Measurements from ENCODE around the gene SLC25A43. TPM values are rescaled to one million over a fixed set of nuclear protein-coding genes. Genes with fewer than 3 reads are reported as not detected.
A peak's percentile ranks its signal among the peaks of the same experiment; 100 is the strongest.

Gene SLC25A43
- total RNA-seq, 1 donor from 2014 or later = 26.6 TPM

- H3K4me1 ChIP-seq = peaks cover 0 to 3% of the 10 kb centered on the region in 2 donors
- peak overlapping the region; percentile 83 to 85 for H3K4me3 ChIP-seq
- H3K27me3 ChIP-seq = no peaks in the 10 kb centered on the region
- H3K27ac ChIP-seq = peak overlapping the region; percentile 70 to 95
- no peak for DNase-seq (ENCODE audit: low spot score in 2 of 2)
- intact Hi-C loops (cut with DNase I) = loop anchor here (1.0 to 5.0 kb wide), 7 partner anchors 14 to 403 kb away; partner anchors contain the start of genes NDUFA1, RNF113A, STEEP1 and UPF3B
- no peak for TF ChIP-seq CTCF (IDR thresholded peaks at IDR 0.05)
- no peaks in the 10 kb centered on the region for H3K9me3 ChIP-seq
- H3K36me3 ChIP-seq = peaks cover 3 to 12% of the 10 kb centered on the region in 2 donors
These were observed 70.1 kb downstream of the SLC25A43 start for GRCh38 chrX:119469313-119469635.

GRCh38 chrX:119474615-119475388, 75.7 kb downstream of the SLC25A43 start:
- DNase-seq (ENCODE audit: low spot score in 2 of 2) = peak in 1 of 2 donors; percentile 12
- Histone ChIP-seq H3K36me3 (peaks cover 3 to 11% of the 10 kb centered on the region in 2 donors), H3K4me3 (no peak overlapping the region), H3K27me3 (no peaks in the 10 kb centered on the region), H3K4me1 (no peaks in the 10 kb centered on the region), H3K9me3 (no peaks in the 10 kb centered on the region), H3K27ac (no peak overlapping the region)
- no peak for TF ChIP-seq CTCF (IDR thresholded peaks at IDR 0.05)
- intact Hi-C loops (cut with DNase I) = no loop called here

- TF ChIP-seq CTCF (IDR thresholded peaks at IDR 0.05) = no peak
- intact Hi-C loops (cut with DNase I) = no loop called here
These were observed 76.4 kb downstream of the SLC25A43 start for GRCh38 chrX:119475389-119476101.

GRCh38 chrX:119477812-119478232, 78.7 kb downstream of the SLC25A43 start:
- H3K4me3 ChIP-seq = no peak overlapping the region
- no peak for TF ChIP-seq CTCF (IDR thresholded peaks at IDR 0.05)
- H3K27me3 ChIP-seq = no peaks in the 10 kb centered on the region
- H3K36me3 ChIP-seq = no peaks in the 10 kb centered on the region
- peak in 1 of 2 donors; percentile 63 for DNase-seq (ENCODE audit: low spot score in 2 of 2)
- no peaks in the 10 kb centered on the region for H3K4me1 ChIP-seq
- intact Hi-C loops (cut with DNase I) = no loop called here
- H3K27ac ChIP-seq = no peak overlapping the region
- no peaks in the 10 kb centered on the region for H3K9me3 ChIP-seq

More at GRCh38 chrX:119475389-119476101, 76.4 kb downstream of the SLC25A43 start:
- H3K27ac ChIP-seq = no peak overlapping the region
- peak in 1 of 2 donors; percentile 9 for DNase-seq (ENCODE audit: low spot score in 2 of 2)
- H3K27me3 ChIP-seq = no peaks in the 10 kb centered on the region
- no peak overlapping the region for H3K4me3 ChIP-seq
- H3K4me1 ChIP-seq = no peaks in the 10 kb centered on the region
- H3K36me3 ChIP-seq = peaks cover 3% of the 10 kb centered on the region in 2 donors
- no peaks in the 10 kb centered on the region for H3K9me3 ChIP-seq

- Histone ChIP-seq H3K4me1 (no peaks in the 10 kb centered on the region), H3K27me3 (no peaks in the 10 kb centered on the region), H3K27ac (no peak overlapping the region), H3K4me3 (no peak overlapping the region), H3K9me3 (no peaks in the 10 kb centered on the region), H3K36me3 (no peaks in the 10 kb centered on the region)
- intact Hi-C loops (cut with DNase I) = no loop called here
- no peak for TF ChIP-seq CTCF (IDR thresholded peaks at IDR 0.05)
- DNase-seq (ENCODE audit: low spot score in 2 of 2) = no peak
These were observed 79.4 kb downstream of the SLC25A43 start for GRCh38 chrX:119478504-119478903.
